Stimulated activated CD4-positive, alpha-beta T cell treated with anti-CD3 and anti-CD28 coated beads, Interleukin-4, amount 100 ng/mL, for 24 hours (primary cell): ENCODE measurements around the gene BMS1.
"Not testable (repeated sequence)": the region's sequence is repeated elsewhere in the genome, so short reads cannot be mapped to it uniquely, and the experiment has no call there.

Experiments used
- DNase-seq: peaks from one replicate; pipeline ENCODE4 v3.0.0-alpha.2; 2020

The BMS1 gene

DNA sequence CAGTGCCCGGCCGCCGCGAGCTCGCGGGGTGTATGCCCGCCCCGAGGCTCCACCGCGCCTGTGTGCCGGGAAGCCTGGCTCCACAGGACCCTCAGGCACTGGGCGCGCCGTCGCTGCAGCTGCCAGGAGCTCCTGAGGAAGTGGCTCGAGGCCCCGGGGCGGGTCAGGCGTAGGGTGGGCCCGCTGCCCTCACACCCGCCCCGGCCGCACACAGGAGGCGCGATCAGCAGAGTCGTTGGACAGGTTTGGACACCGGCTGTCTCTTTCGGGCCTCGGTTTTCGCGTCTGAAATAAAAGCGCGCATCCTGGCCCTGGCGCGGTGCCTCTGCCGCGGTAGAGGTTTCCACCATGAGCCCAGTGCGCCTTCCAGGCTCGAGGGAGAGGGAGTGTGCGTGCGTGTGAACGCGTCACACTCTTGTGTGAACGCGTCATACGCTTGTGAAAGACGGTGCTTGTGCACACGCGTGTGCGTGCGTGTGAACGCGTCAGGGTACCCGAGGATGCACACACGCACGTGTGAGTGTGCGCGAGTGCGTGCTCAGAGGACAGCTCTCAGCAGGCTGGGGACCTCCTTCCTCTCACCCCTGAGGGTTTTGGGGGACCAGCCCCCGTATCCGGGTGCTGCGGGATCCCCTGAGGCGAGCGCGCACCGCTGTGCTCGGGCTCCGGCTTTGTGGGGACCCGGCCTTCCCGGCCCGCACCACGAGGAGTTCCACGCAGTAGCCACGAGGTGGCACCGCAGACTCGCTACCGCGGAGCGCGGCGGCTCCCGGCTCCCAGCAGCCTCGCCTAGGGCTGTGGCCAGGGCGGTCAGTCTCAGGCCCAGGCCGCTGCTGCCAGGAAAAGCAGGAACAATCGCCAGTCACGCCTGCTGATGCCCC lies 83.8 kb downstream of the BMS1 start:
- DNase-seq = peak; percentile 25

DNA sequence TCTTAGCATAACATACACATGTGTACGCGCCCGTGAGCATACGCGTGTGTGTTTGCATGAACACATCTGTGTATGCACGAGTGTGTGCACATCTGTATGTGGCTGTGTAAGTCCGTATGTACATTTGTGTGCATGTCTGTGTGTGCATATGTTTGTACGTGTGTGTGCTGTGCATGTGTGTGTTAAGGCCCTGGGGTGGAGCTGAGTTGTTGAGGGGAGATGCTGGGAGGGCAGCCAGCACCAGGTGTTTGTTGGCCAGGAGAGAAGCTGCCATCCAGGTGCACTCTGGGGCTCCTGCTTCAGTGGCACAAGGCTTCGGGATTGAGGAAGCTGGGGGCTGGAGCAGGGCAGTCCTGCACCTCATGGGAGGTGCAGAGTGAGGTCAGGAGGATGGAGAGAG lies 85.0 kb downstream of the BMS1 start:
- DNase-seq = no peak

DNA sequence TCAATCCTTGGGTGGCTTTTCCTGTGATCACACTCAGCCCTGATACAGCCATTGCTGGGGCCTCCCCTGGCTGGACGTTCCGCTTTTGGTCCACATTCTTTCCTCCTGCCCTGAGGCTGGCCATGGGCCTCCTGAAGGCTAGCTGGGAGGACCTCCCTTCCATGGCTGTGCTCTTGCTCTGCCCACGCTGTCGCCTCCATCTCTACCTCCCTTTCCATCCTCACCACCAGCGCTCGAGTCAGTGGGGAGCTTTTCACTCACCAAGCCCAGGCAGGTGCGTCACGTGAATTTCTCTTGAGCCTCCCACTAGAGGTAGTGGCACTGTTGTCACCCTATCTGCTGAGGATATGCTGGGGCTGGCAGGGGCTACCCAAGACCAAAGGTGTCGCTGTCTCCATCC lies 85.9 kb downstream of the BMS1 start:
- DNase-seq = no peak

DNA sequence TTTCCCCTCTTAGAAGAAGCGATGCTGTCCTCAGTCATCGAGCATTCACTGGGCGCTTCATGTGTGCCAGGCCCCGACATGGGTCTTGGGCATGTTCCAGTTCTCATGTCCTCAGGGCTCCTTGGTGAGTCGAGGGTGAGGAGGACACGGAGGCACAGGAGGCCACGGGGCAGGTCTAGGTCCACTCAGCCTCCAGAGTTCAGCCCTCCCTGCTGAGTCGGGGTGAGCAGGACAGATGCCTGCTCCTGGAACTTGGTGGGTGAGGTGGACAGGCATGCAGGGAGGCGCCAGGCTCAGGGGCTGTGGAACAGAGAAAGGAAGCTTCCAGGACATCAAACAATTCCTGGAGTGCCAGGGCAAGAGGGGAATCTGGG lies 87.4 kb downstream of the BMS1 start:
- DNase-seq = no peak

DNA sequence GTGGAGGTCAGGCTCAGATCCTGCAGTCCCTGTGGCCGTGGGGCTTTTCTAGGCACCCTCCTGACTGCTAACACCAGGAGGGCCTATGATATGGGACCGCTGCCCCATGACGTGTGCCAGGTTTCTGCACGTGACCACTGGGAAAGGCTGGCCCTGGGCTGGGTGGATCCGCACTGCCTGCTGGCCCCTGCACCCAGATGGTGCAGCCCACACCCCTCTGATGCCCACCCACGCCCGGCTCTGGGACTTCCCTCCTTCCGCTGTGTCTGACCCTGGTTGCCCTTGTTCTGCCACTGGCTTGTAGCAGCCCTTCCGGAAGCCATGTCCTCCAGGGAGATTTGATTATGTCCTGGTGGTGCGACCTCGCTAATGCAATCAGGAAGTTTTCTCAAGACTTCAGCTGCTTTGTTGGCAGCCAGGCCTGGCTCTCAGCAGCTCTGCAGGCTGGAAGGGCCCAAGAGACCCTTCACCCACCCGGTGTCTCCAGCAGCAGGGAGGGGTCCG lies 88.6 kb downstream of the BMS1 start:
- not testable (repeated sequence) for DNase-seq

DNA sequence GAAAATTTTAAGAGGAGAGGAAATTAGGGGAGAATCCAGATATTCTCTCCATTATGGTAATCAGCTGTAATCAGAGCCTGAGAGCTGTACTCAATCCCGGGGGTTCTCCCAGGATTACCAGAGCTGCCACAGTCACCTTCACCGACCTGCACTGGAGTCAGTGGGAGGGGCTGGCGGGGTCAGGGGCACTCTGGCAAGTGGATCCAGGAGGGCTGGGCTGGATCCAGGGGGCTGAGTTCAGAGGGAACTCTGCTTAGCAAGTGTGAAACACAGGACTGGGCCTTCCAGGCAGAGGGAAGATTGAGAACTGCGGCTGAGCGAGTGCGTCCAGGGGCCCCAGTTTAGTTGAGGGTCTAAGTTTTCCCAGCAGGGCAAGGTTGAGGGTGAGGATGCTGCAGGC lies 89.2 kb downstream of the BMS1 start:
- no peak for DNase-seq

DNA sequence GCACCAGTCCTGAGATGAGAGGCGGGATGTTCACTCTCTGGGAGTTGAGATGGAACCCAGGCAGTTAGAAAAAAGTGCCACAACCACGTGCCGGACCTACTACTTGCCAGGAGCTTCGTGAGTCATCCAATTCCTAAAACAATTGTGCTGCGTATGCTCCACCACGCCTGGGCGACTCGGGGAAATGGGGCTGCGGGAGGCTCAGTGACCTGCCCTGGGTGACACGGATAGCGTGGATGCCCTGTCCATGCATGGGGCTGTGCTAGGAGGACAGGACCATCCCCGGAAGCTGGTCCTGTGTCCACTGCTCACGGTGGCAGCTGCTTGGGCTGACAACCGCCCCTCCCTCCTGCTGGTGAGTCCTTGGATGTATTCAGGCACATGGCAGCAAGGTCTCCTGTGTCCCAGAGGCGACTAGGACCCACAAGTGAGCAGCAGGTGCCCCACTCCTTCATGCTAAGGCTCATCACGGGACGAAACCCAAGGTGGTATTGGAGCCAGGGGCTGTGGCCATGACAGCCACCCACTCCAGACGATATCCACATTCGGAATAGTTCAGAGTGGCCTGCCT lies 90.4 kb downstream of the BMS1 start:
- DNase-seq = no peak

DNA sequence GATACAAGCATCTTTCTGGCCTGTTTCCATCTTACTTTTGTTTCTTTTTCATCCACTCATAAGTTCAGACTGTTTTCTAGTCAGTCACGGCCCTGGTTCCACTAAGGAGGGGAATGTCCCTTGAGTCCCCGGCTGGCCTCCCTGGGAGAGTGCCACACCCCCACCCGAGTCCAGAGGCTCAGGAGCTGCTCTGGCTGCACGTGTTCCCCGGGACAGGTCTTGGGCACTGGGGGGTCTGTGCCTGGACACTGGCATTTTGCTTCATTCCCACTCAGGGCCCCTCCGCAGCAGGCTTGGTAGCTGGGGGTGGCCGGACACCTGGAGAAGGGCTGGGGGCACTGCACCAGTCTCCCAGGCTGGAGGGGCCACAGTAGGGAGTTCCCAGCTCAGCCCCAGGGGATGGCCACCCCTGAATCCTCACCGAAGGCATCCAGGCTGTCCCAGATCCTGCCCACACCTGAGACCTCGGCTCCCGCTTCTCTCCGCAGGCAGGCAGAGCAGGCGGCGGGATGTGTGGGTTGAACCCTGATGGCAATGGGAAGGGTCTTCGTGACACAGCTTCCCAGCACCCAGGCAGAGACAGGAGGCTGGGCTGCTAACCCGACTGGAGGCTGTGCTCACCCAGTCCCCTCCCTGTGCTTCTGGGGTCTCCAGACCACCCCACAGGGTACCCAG lies 92.3 kb downstream of the BMS1 start:
- DNase-seq = no peak

DNA sequence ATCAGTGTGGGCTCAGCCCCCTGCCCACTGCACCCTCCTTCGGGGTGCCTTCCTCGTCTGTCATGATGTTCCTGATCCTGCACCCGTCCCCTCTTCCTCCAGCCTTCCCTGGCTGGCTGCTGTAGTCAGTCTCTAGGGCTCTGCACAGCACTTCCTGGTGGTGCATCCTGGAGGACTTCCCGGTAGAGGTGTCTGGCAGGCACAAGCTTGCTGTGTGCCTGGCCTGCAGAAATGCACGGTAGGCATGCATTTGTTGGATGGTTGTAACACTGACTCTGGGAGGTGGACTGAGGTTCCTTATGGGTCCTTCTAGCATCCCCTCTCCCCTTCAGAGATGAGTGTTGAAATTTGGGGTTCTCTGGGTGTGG lies 92.8 kb downstream of the BMS1 start:
- no peak for DNase-seq

DNA sequence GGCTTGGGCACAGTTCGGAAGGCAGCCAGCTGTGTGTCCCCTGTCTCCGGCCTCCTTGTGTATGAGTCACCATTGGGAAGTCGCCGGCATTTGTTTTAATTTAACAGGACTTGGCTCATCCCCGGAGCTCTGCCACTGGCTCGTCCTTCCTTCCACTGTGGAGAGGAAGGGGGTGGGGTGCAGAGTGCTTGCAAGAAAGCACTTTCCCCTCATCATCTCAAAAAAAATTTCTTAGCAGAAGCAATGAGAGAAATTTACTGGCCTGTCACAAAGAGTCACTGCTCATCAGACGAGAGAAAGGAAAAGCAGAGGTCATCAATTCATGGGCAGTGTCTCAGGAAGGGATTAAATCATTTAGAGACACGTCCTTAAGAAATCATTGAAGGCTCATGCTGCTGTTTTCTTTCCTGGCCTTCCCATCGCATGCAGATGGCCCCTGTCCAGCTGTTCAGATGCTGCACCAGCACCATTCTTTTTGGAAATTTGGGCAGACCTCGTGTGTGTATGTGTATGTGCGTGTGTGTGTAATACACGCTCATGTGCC lies 93.3 kb downstream of the BMS1 start:
- DNase-seq = no peak

DNA sequence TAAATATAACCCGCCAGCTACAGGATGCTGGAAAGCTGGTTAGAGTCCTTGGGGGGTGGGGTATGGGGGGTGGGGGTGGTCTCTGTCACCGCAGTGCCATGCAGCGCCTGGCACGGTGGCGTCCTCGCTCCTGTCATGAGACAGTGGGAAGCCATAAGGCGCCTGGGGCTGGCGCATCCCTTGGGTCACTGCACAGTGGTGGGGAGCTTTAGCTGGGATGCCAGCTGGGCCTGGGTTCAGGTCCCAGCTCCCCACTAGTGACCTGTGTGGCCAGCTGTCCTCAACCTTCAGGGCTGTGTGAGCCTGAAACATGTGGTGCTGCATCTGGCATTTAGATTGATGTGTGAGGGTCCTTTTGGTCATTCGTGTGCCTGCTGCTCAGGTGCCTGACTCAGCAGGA lies 93.9 kb downstream of the BMS1 start:
- DNase-seq = no peak

DNA sequence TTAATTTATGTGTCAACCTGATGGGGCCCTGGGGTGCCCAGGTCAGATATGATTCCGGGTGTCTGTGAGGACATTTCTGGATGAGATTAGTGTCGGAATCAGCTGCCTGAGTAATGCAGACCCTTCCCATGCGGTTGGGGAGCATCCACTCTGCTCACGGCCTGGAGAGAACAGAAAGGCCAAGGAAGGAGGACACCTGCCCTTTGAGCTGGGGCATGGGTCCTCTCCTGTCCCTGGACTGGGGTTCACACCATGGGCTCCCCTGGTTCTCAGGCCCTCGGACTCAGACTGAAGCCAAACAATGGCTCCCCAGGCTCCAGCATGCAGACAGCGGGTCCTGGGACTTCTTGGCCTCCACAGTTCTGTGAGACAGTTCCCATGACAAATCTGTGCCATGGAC lies 94.3 kb downstream of the BMS1 start:
- no peak for DNase-seq

DNA sequence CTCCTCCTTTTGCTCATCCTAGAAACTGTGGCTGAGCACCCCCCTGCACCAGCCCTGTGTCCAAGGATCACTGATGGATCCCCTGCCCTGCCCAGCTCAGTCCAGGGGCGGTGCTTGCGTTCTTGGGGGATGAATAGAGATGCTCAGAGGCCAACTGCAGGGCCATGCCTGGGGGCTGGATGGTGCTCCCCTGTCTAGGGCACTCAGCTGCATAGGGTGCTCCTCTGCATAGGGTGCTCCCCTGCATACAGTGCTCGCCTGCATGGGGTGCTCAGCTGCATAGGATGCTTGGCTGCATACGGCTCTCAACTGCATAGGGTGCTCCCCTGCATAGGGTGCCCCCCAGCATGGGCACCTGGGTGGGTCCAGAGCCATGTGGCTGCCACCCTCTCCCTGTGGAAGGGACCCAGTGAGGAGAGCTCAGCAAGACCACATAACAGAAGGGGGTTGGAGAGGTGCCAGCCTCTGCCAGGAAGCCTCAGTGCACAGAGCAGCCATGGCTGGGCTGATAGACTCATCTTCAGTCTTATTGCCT lies 95.0 kb downstream of the BMS1 start:
- DNase-seq = no peak

DNA sequence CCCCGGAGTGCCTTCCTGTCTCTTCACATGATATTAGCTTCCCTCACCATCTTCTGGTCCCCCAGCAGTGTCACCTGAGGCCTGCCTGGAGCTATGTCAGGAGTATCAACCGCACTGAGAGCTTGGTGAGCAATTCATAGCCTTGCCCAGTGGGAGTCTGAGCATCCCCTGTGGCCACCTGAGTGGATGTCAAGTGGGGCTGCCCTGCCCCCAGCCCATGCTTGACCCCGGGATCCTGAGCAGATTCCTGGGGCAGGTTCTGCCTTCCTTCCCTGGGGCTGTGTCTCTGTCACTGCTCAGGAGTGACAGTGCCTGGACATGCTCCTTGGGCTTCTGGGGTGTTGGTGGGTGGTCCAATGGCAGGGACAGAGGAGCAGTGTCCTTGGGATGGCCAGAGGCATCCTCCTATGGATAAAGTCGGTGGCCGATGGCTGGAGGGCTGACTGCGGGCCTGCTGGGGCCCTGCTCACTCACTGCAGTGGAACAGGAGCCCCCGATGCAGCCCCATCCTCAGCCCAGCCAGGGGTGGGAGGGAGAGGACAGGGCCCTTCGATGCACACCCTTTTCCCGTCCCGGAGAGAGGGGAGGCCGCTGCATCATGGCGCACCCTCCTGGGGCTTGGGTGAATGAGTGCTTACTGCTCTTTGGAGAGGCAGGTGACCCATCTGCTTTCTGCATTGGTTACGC lies 95.7 kb downstream of the BMS1 start:
- no peak for DNase-seq

DNA sequence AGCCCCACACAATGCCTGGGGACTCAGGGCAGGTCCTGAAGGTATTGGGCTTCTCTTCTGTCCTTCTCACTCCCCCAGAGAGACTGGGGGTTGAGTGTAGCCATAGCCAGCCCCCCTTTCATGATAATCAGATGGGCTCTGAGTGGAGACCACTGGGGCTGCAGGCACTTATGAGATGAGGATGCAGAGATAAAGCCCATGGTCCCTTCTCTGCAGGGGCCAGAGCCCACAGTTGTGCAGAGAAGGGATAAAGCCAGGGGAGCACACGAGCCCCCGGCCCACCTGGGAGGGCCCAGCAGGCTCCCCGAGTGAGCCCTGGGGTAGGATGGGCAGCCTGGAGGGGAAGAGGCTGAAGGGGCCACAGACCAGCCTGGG lies 96.2 kb downstream of the BMS1 start:
- no peak for DNase-seq

DNA sequence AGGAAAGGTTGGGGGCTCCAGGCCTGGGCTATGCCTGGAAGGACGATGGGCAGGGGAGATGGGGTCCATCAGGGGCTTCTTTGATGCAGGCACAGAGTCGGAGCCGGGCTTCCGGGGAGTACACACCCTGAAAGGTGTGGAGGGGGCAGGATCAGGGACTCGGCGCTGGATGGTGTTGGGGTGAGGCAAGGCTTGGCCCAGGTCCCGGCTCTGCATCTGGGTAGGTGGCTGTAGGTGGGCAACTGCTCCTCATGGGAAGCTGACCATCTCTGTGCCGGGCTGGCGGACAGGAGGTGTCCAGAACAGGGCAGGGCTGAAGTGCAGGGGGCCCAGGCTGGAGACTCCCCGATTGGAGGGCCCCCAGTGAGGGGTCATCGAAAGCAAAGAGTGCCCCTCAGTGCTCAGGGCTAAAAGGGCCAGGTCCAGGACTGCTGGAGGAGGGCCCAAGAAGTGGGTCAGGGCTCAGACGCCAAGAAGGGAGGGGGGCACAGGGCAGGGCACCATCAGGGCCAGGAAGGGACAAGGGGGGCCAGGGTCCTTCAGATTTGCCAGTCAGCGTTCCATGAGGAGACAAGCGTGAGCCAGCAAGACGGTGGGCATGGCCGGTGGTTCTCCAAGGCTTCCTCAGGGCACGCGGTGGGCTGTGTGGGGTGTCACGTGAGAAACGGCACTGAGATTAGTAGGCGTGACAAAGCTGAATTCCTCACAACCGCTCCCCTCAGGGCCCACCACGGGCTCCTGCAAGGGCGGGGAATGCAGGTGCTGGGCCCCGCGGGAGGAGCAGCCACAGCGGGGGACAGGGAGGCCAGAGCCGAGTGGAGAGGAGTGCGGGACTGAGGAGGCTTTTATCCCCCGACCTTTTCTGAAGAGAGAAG lies 97.0 kb downstream of the BMS1 start:
- DNase-seq = no peak

DNA sequence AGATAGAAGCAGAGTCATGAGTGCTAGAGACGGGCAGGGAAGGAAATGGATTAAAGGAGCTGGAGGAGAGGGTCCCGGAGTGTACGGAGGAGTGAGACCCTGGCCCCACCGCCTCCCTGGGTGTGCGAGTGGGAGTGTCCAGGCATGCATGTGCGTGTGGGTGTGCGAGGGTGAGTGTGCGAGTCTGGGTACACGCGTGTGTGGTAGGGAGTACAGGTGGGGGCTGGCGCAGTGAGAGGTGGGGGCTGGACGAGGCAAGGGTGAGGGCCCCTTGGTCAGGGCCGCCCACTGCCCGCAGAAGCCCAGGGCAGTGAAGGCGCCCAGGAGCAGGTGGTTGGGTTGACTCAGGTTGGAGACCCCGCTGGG lies 97.6 kb downstream of the BMS1 start:
- DNase-seq = no peak

DNA sequence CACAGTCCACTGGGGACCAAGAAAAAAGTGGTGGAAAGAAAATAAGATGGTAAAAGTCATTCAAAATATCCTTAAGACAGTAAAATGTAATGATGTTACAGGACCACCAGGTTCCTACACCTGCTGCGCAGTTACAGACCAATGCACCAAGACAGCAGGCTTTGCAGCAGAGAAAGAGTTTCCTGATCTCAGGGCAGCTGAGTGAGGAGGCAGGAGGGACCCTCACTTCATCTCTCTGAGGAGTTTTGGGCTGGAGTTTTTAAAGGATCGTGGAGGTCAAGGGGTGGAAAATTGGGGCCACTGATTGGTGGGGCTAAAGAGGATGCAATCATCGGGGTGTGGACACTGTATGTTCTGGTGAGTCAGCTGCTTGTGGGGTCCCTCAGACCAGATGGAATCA lies 100.0 kb downstream of the BMS1 start:
- DNase-seq = no peak
